Progenitor cell of endocrine pancreas (in vitro differentiated cells): Measurements from ENCODE around the gene CTAGE8. TPM values are rescaled to one million over a fixed set of nuclear protein-coding genes. Genes with fewer than 3 reads are reported as not detected.
"Not testable (repeated sequence)": the region's sequence is repeated elsewhere in the genome, so short reads cannot be mapped to it uniquely, and the experiment has no call there.

ENCODE experiments used
- DNase-seq: peaks from one replicate; pipeline ENCODE4 v3.0.0; 2021; ENCODE audit warnings: low spot score; ENCODE audit not compliant: unreplicated experiment
- H3K27ac Mint-ChIP-seq: 2 replicates; pipeline ENCODE4 v1.8.0; 2021; ENCODE audit warnings: mild to moderate bottlenecking, moderate library complexity, mixed read lengths
- H3K27me3 Mint-ChIP-seq: 2 replicates; pipeline ENCODE4 v1.8.0; 2021; ENCODE audit warnings: mixed read lengths
- H3K36me3 Mint-ChIP-seq: 2 replicates; pipeline ENCODE4 v1.8.0; 2022; ENCODE audit warnings: mixed read lengths; ENCODE audit not compliant: insufficient read depth
- H3K4me1 Mint-ChIP-seq: 2 replicates; pipeline ENCODE4 v1.8.0; 2021; ENCODE audit warnings: low read depth, mixed read lengths
- H3K4me3 Mint-ChIP-seq: 2 replicates; pipeline ENCODE4 v1.8.0; 2021; ENCODE audit warnings: low read depth, mild to moderate bottlenecking, moderate library complexity, mixed read lengths
- H3K9me3 Mint-ChIP-seq: 2 replicates; pipeline ENCODE4 v1.8.0; 2021; ENCODE audit warnings: low read depth, mixed read lengths
- CTCF ChIP-seq: fragments of 200-600 bp; sonication (generic); IDR thresholded peaks from one replicate; pipeline ENCODE4 v1.5.0; 2021; ENCODE audit warnings: antibody characterized with exemption, mild to moderate bottlenecking; ENCODE audit not compliant: unreplicated experiment
- total RNA-seq: library from RNA; stranded (reverse); gene quantifications from 2 replicates; pipeline ENCODE4 v1.2.1, GENCODE V29; 2021

The CTAGE8 gene
- total RNA-seq, 1 donor from 2014 or later = 7.2 TPM

- H3K36me3 Mint-ChIP-seq = no peaks in the 10 kb centered on the region
- H3K27me3 Mint-ChIP-seq = no peaks in the 10 kb centered on the region
- no peak for TF ChIP-seq CTCF
- H3K27ac Mint-ChIP-seq = no peak overlapping the region
- H3K9me3 Mint-ChIP-seq = no peaks in the 10 kb centered on the region
- DNase-seq = no peak
- H3K4me3 Mint-ChIP-seq = no peak overlapping the region
- no peaks in the 10 kb centered on the region for H3K4me1 Mint-ChIP-seq
These were observed 13.6 kb downstream of the CTAGE8 start for GRCh38 chr7:144255471-144255897.

- not testable (repeated sequence) for H3K9me3 Mint-ChIP-seq, H3K27ac Mint-ChIP-seq, H3K4me1 Mint-ChIP-seq, DNase-seq, H3K4me3 Mint-ChIP-seq, H3K36me3 Mint-ChIP-seq, H3K27me3 Mint-ChIP-seq
These were observed 16.8 kb downstream of the CTAGE8 start for GRCh38 chr7:144252307-144252706.

GRCh38 chr7:144247674-144248330, 21.3 kb downstream of the CTAGE8 start:
- not testable (repeated sequence) for H3K27ac Mint-ChIP-seq, H3K9me3 Mint-ChIP-seq, H3K36me3 Mint-ChIP-seq, H3K4me3 Mint-ChIP-seq, DNase-seq, H3K4me1 Mint-ChIP-seq, H3K27me3 Mint-ChIP-seq

DNA sequence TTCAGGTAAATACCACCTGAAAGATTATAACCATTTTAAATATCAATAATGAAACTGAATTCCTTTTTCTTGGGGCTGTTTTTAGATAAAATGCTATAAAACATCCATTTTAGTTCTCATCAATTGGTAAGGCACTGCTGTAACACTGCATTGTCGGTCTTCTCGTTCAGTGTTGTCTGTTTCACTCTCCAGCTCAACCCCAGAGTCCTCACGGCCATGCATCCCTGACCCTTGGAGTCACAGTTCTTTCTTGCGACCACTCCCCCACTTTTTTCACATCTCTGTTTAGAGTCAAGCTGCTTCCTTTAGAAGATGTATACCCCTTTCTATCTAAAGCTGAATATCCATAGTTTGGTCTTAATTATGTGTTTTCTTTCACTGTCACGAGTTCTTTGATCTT, 22.1 kb downstream of the CTAGE8 start:
- H3K27ac Mint-ChIP-seq, H3K4me3 Mint-ChIP-seq, H3K27me3 Mint-ChIP-seq, H3K36me3 Mint-ChIP-seq, H3K4me1 Mint-ChIP-seq, H3K9me3 Mint-ChIP-seq, DNase-seq: not testable (repeated sequence)

DNA sequence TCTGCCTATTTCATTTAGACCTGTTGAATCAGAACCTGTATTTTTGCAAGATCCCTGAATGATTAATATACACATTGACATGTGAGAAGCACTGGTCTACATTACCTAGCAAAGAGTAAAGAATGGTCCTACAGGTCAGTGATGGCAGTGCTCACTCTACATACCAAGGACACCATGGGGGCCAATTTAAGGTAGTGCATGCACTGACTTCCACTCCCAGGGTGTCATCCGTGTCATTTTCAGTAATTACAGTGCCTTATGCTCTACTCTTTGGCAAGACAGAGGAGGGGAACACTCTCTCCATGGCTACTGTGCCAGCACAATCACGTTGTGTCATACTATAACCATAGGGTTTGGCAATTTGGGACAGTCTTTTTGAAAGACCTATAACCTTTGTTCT, 23.7 kb downstream of the CTAGE8 start:
- H3K27me3 Mint-ChIP-seq, H3K36me3 Mint-ChIP-seq, H3K9me3 Mint-ChIP-seq, H3K4me3 Mint-ChIP-seq, H3K4me1 Mint-ChIP-seq, DNase-seq, H3K27ac Mint-ChIP-seq: not testable (repeated sequence)

DNA sequence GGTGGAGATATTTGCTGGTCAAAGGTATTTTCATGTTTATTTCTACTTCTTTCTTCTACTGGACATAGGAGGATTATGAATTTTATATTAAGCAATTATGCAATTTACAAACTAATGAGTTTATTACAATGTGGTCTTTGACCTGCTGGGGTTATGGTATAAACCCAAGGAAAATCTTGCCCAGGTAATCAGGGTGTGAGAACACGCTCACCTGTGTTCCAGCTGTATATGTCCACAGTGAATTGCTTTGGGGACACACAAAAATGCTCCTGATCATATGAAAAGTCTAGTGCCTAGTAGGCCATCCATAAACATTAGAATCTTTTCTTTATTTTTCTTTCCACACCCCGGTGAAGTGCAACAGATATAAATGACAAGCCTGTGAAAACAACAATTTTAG, 29.7 kb downstream of the CTAGE8 start, which contains the start of gene OR2A42:
Gene OR2A42 (minus strand): TSS at position 241 of the 400 bp plus-strand sequence. CDS start 6,762 bp downstream, outside the sequence.
- H3K36me3 Mint-ChIP-seq, H3K4me3 Mint-ChIP-seq, H3K27ac Mint-ChIP-seq, DNase-seq, H3K9me3 Mint-ChIP-seq, H3K27me3 Mint-ChIP-seq, H3K4me1 Mint-ChIP-seq: not testable (repeated sequence)

DNA sequence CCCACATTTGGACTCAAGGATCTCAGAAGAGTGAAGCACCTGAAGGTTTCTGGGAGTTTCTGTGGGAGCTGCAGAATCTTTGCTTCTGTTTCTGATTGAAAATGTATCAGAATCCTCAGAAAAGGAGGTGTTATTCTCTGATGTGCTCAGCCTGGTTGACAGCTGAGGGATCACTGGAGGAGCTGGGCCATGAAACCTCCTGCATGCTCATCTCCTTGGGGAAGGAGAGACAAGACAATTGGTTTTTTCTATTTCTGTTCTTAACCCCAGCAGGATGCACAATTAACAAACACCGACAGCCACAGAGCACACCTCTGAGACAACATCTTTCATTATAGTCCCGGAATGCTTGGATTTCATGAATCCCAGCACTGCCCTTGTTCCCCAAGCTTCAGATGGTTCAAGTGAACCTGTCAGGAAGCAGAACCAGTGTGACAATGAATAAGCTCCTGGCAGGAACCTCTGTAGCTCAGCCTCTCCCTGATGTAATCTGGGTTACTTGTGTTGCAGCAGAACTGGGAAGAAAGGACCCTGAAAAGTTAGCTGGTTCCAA, 30.5 kb downstream of the CTAGE8 start:
- not testable (repeated sequence) for H3K27me3 Mint-ChIP-seq

DNA sequence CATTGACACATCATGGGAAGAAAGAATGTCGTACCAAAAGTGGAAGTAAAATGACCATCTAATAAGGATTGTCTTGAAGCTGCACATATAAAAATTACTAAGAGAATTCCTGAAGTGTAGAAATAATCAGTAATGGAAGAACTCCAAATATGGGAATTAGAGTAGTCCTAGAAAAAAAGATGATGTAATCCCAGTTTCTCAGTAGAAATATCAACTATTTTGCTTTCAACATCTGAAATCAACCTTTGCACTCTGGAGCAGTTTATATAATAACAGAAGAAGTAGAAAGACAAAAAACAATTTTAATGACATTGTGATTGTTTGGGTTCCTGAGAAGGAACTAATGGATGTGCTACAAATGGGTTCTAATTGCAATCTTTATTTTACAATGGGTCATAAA, 36.0 kb downstream of the CTAGE8 start:
- not testable (repeated sequence) for DNase-seq, H3K4me1 Mint-ChIP-seq, H3K9me3 Mint-ChIP-seq, H3K27me3 Mint-ChIP-seq, H3K36me3 Mint-ChIP-seq, H3K4me3 Mint-ChIP-seq, H3K27ac Mint-ChIP-seq

More for the DNA sequence above, 30.5 kb downstream of the CTAGE8 start:
- not testable (repeated sequence) for H3K4me3 Mint-ChIP-seq, H3K27ac Mint-ChIP-seq, H3K36me3 Mint-ChIP-seq, DNase-seq, H3K9me3 Mint-ChIP-seq, H3K4me1 Mint-ChIP-seq

- H3K4me3 Mint-ChIP-seq, H3K36me3 Mint-ChIP-seq, H3K9me3 Mint-ChIP-seq, H3K27ac Mint-ChIP-seq, H3K4me1 Mint-ChIP-seq, DNase-seq, H3K27me3 Mint-ChIP-seq: not testable (repeated sequence)
These were observed 38.1 kb downstream of the CTAGE8 start for GRCh38 chr7:144231027-144231426.

DNA sequence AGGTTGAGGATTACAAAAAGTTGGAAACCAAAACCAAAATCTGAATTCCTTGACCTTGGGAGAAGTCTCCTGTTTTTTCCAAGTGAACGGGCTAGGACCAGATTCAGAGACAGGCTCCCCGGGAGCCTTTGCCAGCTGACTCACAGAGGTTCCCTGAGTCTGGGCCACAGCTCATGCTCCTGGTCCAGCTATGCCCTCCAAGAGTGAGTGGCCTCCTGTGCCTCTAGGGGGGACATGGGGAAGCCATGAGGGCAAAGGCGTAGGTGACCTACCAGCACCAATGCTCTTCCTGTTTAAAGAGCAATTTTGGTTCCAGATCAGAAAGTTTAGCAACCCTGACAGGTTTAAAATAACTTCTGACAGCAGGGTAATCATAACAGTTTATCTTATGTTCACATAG, 40.3 kb downstream of the CTAGE8 start:
- H3K4me1 Mint-ChIP-seq, H3K4me3 Mint-ChIP-seq, H3K27me3 Mint-ChIP-seq, H3K27ac Mint-ChIP-seq, H3K36me3 Mint-ChIP-seq, DNase-seq, H3K9me3 Mint-ChIP-seq: not testable (repeated sequence)

DNA sequence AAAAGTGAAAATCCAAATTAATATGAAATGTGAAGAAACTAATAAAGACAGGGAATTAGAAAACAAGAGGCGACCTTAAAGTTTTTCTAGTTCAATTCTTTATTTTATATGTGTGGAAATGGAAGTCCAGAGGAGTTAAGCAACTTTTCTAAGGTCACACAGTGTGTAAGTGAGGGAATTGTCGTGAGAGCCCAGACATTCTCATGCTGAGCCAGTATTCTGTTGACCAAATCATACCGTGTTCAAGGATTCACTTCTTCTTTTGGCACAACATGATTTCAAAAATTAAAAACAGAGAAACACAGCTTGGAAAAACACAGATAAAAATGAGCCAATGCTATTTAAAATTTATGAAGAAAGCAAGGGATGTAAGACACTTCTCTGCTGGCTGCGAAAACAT, 42.2 kb downstream of the CTAGE8 start:
- not testable (repeated sequence) for H3K9me3 Mint-ChIP-seq, DNase-seq, H3K27me3 Mint-ChIP-seq, H3K27ac Mint-ChIP-seq, H3K36me3 Mint-ChIP-seq, H3K4me3 Mint-ChIP-seq, H3K4me1 Mint-ChIP-seq

DNA sequence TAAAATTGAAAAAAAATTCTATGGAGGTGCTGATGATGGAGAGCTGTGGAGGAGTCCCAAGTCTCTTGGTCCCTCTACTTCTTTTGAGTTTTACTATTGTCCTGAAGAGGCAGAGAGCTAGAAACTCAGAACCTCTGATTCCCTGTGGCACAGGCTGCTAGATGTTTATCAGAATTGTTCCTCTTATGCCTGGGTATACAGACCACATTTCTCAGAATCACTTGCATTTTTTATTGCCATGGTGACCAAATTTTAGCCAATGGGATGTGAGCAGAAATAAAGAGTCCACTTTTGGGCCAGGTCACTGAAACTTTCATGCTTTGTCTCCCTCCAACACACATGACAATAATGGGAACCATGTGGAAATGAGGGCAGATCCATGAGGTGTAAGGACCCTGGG, 45.4 kb downstream of the CTAGE8 start:
- not testable (repeated sequence) for DNase-seq, H3K4me3 Mint-ChIP-seq, H3K27ac Mint-ChIP-seq, H3K4me1 Mint-ChIP-seq, H3K36me3 Mint-ChIP-seq, H3K27me3 Mint-ChIP-seq, H3K9me3 Mint-ChIP-seq
